ENCODE results near the gene SCG5.

DNA sequence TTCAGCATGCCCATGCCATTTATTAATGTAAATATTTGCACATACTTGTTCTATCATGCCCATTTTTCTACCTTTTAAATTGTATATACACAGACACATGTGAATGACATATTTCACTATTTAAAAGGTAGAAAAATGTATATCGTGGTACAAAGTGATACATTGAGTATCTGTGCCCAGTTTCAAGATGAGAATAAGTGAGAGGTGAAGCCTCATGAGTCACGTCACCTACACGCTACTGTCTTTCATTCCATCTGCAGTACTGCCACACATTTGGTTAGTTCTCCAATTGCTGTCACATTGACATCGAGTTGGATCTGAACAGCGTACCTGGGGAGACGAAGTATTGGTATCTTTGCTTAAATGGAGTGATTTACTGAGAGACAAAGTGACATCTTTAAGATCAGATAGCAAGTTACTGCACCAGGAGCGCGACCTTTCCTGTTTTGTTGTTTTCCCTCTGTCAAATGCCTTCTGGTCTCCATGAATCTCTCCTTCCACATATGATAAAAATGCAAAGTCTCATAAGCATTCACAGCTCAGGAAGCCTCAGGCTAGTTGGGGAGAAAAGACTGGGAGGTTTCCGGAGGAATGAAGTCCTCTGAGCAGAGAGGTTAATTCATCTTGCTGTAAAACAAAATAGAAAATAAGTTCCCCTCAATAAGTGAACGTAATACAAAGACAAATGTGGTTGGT, 88.3 kb downstream of the SCG5 start:
- TF ChIP-seq, protein P1, sequence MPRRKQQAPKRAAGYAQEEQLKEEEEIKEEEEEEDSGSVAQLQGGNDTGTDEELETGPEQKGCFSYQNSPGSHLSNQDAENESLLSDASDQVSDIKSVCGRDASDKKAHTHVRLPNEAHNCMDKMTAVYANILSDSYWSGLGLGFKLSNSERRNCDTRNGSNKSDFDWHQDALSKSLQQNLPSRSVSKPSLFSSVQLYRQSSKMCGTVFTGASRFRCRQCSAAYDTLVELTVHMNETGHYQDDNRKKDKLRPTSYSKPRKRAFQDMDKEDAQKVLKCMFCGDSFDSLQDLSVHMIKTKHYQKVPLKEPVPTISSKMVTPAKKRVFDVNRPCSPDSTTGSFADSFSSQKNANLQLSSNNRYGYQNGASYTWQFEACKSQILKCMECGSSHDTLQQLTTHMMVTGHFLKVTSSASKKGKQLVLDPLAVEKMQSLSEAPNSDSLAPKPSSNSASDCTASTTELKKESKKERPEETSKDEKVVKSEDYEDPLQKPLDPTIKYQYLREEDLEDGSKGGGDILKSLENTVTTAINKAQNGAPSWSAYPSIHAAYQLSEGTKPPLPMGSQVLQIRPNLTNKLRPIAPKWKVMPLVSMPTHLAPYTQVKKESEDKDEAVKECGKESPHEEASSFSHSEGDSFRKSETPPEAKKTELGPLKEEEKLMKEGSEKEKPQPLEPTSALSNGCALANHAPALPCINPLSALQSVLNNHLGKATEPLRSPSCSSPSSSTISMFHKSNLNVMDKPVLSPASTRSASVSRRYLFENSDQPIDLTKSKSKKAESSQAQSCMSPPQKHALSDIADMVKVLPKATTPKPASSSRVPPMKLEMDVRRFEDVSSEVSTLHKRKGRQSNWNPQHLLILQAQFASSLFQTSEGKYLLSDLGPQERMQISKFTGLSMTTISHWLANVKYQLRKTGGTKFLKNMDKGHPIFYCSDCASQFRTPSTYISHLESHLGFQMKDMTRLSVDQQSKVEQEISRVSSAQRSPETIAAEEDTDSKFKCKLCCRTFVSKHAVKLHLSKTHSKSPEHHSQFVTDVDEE (CRISPR knock-in tag; IDR thresholded peaks at IDR 0.05) = no peak
- no peak for TF ChIP-seq PPARA (CRISPR knock-in tag; IDR thresholded peaks at IDR 0.05; ENCODE audit: borderline replicate concordance)
- TF ChIP-seq BACH2 (CRISPR knock-in tag; IDR thresholded peaks at IDR 0.05; ENCODE audit: borderline replicate concordance) = no peak
- TF ChIP-seq ZNF565 (CRISPR knock-in tag; conservative IDR thresholded peaks at IDR 0.05; ENCODE audit: low read depth) = no peak
- TF ChIP-seq ZFP30 (CRISPR knock-in tag; IDR thresholded peaks at IDR 0.05) = no peak

Measured in SK-N-SH treated with all-trans-retinoic acid at 6 μM for 48 hours (cell line).